Measurements from ENCODE around the gene PHB1.

DNA sequence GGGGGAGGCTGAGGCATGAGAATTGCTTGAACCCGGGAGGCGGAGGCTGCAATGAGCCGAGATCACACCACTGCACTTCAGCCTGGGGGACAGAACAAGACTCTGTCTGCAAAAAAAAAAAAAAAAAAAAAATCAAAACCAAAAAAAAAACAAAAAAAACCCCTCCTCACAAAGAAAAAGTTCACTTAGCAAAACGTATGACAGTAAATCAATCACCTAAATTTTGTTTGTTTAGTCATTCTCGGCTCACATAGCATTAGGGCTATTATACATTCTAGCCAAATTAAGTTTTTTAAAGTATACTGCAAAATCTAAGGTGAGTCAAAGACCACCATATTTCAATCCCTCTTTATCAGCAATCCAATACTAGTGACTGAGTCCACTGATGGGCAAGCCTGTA lies 58.4 kb downstream of the PHB1 start:
- TF ChIP-seq, protein P1, sequence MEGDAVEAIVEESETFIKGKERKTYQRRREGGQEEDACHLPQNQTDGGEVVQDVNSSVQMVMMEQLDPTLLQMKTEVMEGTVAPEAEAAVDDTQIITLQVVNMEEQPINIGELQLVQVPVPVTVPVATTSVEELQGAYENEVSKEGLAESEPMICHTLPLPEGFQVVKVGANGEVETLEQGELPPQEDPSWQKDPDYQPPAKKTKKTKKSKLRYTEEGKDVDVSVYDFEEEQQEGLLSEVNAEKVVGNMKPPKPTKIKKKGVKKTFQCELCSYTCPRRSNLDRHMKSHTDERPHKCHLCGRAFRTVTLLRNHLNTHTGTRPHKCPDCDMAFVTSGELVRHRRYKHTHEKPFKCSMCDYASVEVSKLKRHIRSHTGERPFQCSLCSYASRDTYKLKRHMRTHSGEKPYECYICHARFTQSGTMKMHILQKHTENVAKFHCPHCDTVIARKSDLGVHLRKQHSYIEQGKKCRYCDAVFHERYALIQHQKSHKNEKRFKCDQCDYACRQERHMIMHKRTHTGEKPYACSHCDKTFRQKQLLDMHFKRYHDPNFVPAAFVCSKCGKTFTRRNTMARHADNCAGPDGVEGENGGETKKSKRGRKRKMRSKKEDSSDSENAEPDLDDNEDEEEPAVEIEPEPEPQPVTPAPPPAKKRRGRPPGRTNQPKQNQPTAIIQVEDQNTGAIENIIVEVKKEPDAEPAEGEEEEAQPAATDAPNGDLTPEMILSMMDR (IDR thresholded peaks at IDR 0.05) = no peak
- TF ChIP-seq POLR2AphosphoS5 (IDR thresholded peaks at IDR 0.05) = no peak
